Hepatocyte (in vitro differentiated cells): Measurements from ENCODE around the gene IFT122. TPM values are rescaled to one million over a fixed set of nuclear protein-coding genes. Genes with fewer than 3 reads are reported as not detected.
A peak's percentile ranks its signal among the peaks of the same experiment; 100 is the strongest.

Source experiments
- DNase-seq: peaks from one replicate; pipeline ENCODE4 v3.0.0-alpha.2; 2016; ENCODE audit warnings: low spot score
- H2AFZ ChIP-seq: fragments of 200-600 bp; sonication (generic); 2 replicates; pipeline ENCODE4 v1.6.0; 2016; ENCODE audit warnings: antibody characterized with exemption, mild to moderate bottlenecking
- H3K27ac ChIP-seq: fragments of 200-600 bp; sonication (generic); 2 replicates; pipeline ENCODE4 v1.5.1; 2016; ENCODE audit warnings: mild to moderate bottlenecking
- H3K27me3 ChIP-seq: fragments of 200-600 bp; sonication (generic); 2 replicates; pipeline ENCODE4 v1.6.1; 2016
- H3K36me3 ChIP-seq: fragments of 200-600 bp; sonication (generic); replicated peaks from 2 replicates; pipeline ENCODE4 v1.5.1; 2016; ENCODE audit warnings: low read depth; ENCODE audit not compliant: insufficient read depth
- H3K4me1 ChIP-seq: fragments of 200-600 bp; sonication (generic); 2 replicates; pipeline ENCODE4 v1.5.1; 2016; ENCODE audit warnings: mild to moderate bottlenecking, moderate library complexity; ENCODE audit not compliant: insufficient read depth
- H3K4me2 ChIP-seq: fragments of 200-600 bp; sonication (generic); 2 replicates; pipeline ENCODE4 v1.6.0; 2016
- H3K4me3 ChIP-seq: fragments of 200-600 bp; sonication (generic); 2 replicates; pipeline ENCODE4 v1.5.1; 2016; ENCODE audit warnings: mild to moderate bottlenecking
- H3K79me2 ChIP-seq: fragments of 200-600 bp; sonication (generic); 2 replicates; pipeline ENCODE4 v1.6.0; 2017; ENCODE audit warnings: mild to moderate bottlenecking
- H3K9me2 ChIP-seq: fragments of 200-600 bp; sonication (generic); replicated peaks from 2 replicates; pipeline ENCODE4 v1.6.0; 2017; ENCODE audit warnings: mild to moderate bottlenecking; ENCODE audit not compliant: insufficient read depth
- H3K9me3 ChIP-seq: fragments of 200-600 bp; sonication (generic); 2 replicates; pipeline ENCODE4 v1.5.1; 2016; ENCODE audit warnings: low read depth, mild to moderate bottlenecking
- H4K20me1 ChIP-seq: fragments of 200-600 bp; sonication (generic); 2 replicates; pipeline ENCODE4 v1.6.0; 2016; ENCODE audit warnings: mild to moderate bottlenecking; ENCODE audit not compliant: insufficient read depth, poor library complexity, severe bottlenecking
- EZH2 ChIP-seq: fragments of 200-600 bp; sonication (generic); IDR thresholded peaks from 2 replicates; pipeline ENCODE4 v1.6.1; 2016; ENCODE audit warnings: antibody characterized with exemption, mild to moderate bottlenecking, borderline replicate concordance
- EZH2phosphoT487 ChIP-seq: fragments of 200-600 bp; sonication (generic); IDR thresholded peaks from one replicate; pipeline ENCODE4 v1.6.1; 2018; ENCODE audit warnings: antibody characterized with exemption, mild to moderate bottlenecking, low read depth, moderate library complexity; ENCODE audit not compliant: unreplicated experiment, severe bottlenecking
- WGBS: methylation state at CpG from one replicate; pipeline ENCODE4 v1.1.6; 2016; ENCODE audit warnings: low lambda C conversion rate; ENCODE audit errors: missing lambda C conversion rate; 5-methylcytosine and 5-hydroxymethylcytosine counted together
- polyA plus RNA-seq: library from polyadenylated mRNA; unstranded; fragments of >200 nt; fragmentation: Nextera tagmentation; extraction: Ambion mirVana; gene quantifications from 2 replicates; pipeline ENCODE4 v1.2.1, GENCODE V29; 2016
- total RNA-seq: library from RNA; depleted of rRNA; stranded (reverse); fragments of >200 nt; gene quantifications from 2 replicates; pipeline ENCODE4 v1.2.3, GENCODE V29; 2014
- TF ChIP-seq, protein P1 (sequence below): fragments of 200-600 bp; sonication (generic); IDR thresholded peaks from 2 replicates; pipeline ENCODE4 v1.5.1; 2016; ENCODE audit warnings: antibody characterized with exemption, mild to moderate bottlenecking; ENCODE audit not compliant: poor library complexity

The IFT122 gene
- total and polyA plus RNA-seq, 2 experiments from 2014 or later: 11.4 to 14.6 TPM

DNA sequence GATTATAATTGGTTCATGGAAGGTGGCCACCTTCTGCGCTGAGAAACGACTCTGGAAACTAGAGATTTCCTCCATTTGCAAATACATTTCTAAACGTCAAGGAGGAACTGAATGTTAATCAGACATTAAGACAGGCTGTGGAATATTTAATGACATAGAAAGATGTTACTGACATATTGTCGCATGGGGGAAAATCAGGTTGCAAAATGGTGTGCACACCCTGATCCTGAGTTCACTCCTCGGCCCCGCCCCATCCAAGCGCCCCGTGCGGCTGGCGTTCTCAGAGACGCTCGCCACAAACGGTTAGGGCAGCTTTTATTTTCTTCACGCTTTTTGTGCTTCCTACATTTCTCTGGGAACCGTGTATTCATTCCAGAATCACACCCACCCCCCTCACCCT lies 113.7 kb downstream of the IFT122 start:
- no peaks in the 10 kb centered on the region for H4K20me1 ChIP-seq
- no peak overlapping the region for H3K27ac ChIP-seq
- DNase-seq: no peak
- H3K79me2 ChIP-seq: no peaks in the 10 kb centered on the region
- no peaks in the 10 kb centered on the region for H3K9me2 ChIP-seq
- TF ChIP-seq EZH2phosphoT487 (no peak), EZH2 (no peak)
- TF ChIP-seq, protein P1, sequence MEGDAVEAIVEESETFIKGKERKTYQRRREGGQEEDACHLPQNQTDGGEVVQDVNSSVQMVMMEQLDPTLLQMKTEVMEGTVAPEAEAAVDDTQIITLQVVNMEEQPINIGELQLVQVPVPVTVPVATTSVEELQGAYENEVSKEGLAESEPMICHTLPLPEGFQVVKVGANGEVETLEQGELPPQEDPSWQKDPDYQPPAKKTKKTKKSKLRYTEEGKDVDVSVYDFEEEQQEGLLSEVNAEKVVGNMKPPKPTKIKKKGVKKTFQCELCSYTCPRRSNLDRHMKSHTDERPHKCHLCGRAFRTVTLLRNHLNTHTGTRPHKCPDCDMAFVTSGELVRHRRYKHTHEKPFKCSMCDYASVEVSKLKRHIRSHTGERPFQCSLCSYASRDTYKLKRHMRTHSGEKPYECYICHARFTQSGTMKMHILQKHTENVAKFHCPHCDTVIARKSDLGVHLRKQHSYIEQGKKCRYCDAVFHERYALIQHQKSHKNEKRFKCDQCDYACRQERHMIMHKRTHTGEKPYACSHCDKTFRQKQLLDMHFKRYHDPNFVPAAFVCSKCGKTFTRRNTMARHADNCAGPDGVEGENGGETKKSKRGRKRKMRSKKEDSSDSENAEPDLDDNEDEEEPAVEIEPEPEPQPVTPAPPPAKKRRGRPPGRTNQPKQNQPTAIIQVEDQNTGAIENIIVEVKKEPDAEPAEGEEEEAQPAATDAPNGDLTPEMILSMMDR: no peak
- H3K36me3 ChIP-seq: no peaks in the 10 kb centered on the region
- H3K27me3 ChIP-seq: no peaks in the 10 kb centered on the region
- WGBS: 82% methylated on average over 15 of the region's 15 CpGs
- no peak overlapping the region for H3K4me3 ChIP-seq
- no peaks in the 10 kb centered on the region for H3K9me3 ChIP-seq
- H2AFZ ChIP-seq: no peak overlapping the region
- H3K4me1 ChIP-seq: peaks cover 32% of the 10 kb centered on the region
- H3K4me2 ChIP-seq: no peak overlapping the region

DNA sequence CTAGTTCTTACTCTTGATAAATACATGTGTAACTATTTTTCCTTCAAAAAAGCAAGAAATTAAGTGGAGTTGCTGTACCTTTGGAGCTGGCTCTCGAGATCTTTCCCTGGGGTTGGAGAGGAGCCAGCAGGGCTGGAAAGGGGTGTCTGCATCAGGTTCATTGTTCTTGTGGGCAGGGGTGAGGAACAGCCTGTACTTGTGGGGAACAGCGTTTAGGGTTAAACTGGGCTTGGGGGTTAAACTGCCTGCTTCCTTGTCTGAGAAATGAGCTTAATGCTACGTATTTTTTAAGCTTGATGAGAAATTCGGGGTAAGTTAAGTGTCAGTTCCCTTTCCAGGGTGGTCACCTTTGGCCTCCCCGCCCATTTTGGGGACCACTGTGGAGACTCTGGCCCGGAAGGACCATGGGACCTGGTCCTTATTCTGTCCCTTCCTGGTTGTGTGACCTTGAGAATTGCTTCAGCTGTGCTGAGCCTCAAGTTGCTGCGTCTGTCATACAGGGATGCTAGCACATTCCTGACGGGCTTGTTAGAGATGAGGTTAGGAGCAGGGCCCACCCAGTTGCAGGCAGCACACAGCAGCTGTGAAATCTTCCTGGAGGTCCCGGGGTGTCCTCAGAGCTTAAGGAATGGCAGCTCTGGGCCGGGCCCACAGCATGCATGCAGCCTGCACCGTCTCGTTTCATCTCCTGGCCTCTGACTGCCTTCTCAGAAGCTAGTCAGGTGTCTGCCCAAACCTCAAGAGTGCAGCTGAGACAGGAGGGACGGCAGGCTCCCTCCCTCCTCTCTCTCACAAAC lies 114.5 kb downstream of the IFT122 start:
- Histone ChIP-seq H3K36me3 (no peaks in the 10 kb centered on the region), H3K4me1 (peaks cover 40% of the 10 kb centered on the region), H4K20me1 (no peaks in the 10 kb centered on the region), H2AFZ (no peak overlapping the region), H3K4me2 (no peak overlapping the region), H3K4me3 (no peak overlapping the region), H3K27me3 (no peaks in the 10 kb centered on the region), H3K9me3 (no peaks in the 10 kb centered on the region), H3K27ac (peak overlapping the region; percentile 70), H3K9me2 (no peaks in the 10 kb centered on the region), H3K79me2 (peaks cover 2% of the 10 kb centered on the region)
- no peak for DNase-seq
- WGBS: 70% methylated on average over 13 of the region's 13 CpGs
- TF ChIP-seq EZH2: no peak
- TF ChIP-seq, protein P1: no peak
- no peak for TF ChIP-seq EZH2phosphoT487

DNA sequence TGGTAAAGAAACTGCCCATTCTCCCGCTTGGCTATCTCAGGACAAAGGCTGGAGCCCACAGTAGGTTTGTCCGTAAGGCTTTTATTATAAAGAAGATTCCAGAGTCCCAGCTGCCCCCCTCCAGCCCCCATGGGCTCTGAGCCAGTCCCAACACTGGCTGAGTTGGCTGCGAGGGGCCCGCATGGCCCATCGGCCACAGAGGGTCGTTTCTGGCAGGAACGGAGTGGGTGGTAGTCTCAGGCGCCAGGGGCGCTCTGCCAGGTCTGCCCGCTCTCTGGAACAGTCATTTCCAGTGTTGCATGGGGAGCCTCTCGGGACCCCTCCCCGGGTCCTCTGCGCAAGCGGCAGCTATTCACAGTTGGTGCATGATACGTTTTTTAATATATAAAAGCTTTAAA lies 115.1 kb downstream of the IFT122 start:
- no peak overlapping the region for H3K4me3 ChIP-seq
- no peaks in the 10 kb centered on the region for H3K27me3 ChIP-seq
- no peak overlapping the region for H2AFZ ChIP-seq
- TF ChIP-seq EZH2 (no peak), EZH2phosphoT487 (no peak)
- TF ChIP-seq, protein P1: no peak
- H3K36me3 ChIP-seq: no peaks in the 10 kb centered on the region
- no peaks in the 10 kb centered on the region for H3K9me2 ChIP-seq
- DNase-seq: no peak
- no peak overlapping the region for H3K4me2 ChIP-seq
- H3K27ac ChIP-seq: peak overlapping the region; percentile 70
- WGBS: 63% methylated on average over 15 of the region's 15 CpGs
- no peaks in the 10 kb centered on the region for H3K9me3 ChIP-seq
- no peaks in the 10 kb centered on the region for H4K20me1 ChIP-seq
- H3K79me2 ChIP-seq: peaks cover 6% of the 10 kb centered on the region
- H3K4me1 ChIP-seq: peaks cover 46% of the 10 kb centered on the region
